PFSK-1 (cell line): ENCODE measurements around the gene UGDH.

Source experiments
- FOXP2 ChIP-seq: optimal IDR thresholded peaks from 2 replicates; pipeline ENCODE3; 2011; ENCODE audit warnings: borderline replicate concordance, control low read depth, inconsistent platforms; ENCODE audit not compliant: insufficient read depth; ENCODE audit errors: extremely low read length, extremely low read depth
- POLR2AphosphoS5 ChIP-seq: IDR thresholded peaks from 2 replicates; pipeline ENCODE4 v1.6.1; 2012; ENCODE audit warnings: low read depth, mild to moderate bottlenecking, control low read depth, low read length, moderate library complexity
- SIN3A ChIP-seq: IDR thresholded peaks from 2 replicates; pipeline ENCODE4 v1.6.1; 2012; ENCODE audit warnings: mild to moderate bottlenecking, low read length, moderate library complexity, borderline replicate concordance; ENCODE audit not compliant: insufficient read depth
- TAF1 ChIP-seq: IDR thresholded peaks from 2 replicates; pipeline ENCODE4 v1.6.1; 2012; ENCODE audit warnings: low read length, control low read depth, borderline replicate concordance; ENCODE audit not compliant: insufficient read depth
- TF ChIP-seq, protein P1 (sequence below), 2 experiments: IDR thresholded peaks; 2 replicates each; pipeline versions ENCODE4 v1.6.1 to v1.8.0; 2011 to 2012; ENCODE audit warnings: low read depth in 2 of 2, low read length in 2 of 2, control low read depth in 1 of 2, inconsistent platforms in 1 of 2, mild to moderate bottlenecking in 1 of 2, moderate library complexity in 1 of 2; ENCODE audit not compliant: insufficient read depth in 1 of 2

UGDH gene

DNA sequence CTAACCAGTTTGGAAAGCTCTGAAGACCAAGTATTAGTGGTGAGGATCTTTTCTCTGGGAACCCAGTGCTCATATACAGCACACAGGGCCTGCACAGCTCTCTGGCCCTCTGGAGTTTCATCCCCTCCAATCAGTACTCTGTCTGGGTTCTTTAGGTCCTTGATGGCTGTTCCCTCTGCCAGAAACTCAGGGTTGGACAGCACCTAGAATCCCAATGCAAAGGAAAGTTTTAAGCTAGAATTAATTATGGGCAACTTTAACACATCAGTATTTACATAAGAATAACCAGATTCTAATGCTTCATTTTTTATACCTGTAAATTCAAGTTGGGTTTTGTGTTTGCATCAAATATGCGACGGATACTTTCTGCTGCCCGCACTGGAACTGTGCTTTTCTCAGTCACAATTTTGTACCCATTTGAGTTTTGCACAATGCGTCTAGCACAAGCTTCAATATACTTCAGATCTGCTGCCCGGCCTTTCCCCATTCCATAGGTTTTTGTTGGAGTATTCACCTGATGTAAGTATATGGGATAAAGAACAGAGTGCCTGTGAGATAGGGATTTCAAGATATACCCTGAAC is 16.8 kb downstream of the UGDH start:
- TF ChIP-seq SIN3A (no peak), POLR2AphosphoS5 (no peak), FOXP2 (no peak), TAF1 (no peak)
- TF ChIP-seq, protein P1, sequence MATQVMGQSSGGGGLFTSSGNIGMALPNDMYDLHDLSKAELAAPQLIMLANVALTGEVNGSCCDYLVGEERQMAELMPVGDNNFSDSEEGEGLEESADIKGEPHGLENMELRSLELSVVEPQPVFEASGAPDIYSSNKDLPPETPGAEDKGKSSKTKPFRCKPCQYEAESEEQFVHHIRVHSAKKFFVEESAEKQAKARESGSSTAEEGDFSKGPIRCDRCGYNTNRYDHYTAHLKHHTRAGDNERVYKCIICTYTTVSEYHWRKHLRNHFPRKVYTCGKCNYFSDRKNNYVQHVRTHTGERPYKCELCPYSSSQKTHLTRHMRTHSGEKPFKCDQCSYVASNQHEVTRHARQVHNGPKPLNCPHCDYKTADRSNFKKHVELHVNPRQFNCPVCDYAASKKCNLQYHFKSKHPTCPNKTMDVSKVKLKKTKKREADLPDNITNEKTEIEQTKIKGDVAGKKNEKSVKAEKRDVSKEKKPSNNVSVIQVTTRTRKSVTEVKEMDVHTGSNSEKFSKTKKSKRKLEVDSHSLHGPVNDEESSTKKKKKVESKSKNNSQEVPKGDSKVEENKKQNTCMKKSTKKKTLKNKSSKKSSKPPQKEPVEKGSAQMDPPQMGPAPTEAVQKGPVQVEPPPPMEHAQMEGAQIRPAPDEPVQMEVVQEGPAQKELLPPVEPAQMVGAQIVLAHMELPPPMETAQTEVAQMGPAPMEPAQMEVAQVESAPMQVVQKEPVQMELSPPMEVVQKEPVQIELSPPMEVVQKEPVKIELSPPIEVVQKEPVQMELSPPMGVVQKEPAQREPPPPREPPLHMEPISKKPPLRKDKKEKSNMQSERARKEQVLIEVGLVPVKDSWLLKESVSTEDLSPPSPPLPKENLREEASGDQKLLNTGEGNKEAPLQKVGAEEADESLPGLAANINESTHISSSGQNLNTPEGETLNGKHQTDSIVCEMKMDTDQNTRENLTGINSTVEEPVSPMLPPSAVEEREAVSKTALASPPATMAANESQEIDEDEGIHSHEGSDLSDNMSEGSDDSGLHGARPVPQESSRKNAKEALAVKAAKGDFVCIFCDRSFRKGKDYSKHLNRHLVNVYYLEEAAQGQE (IDR thresholded peaks at IDR 0.05; ENCODE audit: insufficient read depth in 1 of 2, low read depth in 2 of 2, low read length in 2 of 2), result no peak

DNA sequence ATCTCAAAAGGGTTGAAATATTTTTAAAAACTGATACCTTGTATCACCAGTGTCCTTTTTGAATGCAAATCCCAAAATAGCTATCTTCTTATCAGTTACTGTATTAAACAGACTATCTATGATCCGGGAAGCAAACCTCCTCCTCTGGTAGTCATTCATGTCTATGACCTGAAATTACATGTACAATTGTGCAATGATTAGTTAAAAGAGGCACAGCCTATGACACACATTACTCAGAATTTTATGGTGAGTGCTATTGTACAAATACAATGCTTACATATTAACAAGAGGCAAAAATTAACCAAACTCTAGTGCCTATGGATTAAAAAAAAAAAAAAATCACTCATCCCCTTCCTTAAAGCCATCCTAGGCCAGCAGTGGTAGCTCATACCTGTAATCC is 21.7 kb downstream of the UGDH start:
- no peak for TF ChIP-seq POLR2AphosphoS5
- TF ChIP-seq FOXP2, result no peak
- TF ChIP-seq, protein P1 (IDR thresholded peaks at IDR 0.05; ENCODE audit: insufficient read depth in 1 of 2, low read depth in 2 of 2, low read length in 2 of 2), result no peak

DNA sequence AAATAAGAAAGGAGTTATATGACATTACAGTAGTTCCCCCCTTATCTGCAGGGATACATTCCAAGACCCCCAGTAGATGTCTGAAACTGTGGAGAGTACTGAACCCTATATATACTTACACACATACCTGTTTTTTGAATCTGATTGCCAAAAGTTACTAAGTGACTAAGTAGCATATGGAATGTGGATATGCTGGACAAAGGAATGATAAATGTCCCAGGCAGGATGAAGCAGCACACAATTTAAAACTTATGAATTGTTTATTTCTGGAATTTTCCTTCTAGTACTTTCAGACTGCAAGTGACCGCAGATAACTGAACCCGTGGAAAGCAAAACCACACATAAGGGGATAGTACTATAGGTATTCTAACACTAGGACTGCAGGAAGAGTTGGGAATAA is 22.7 kb downstream of the UGDH start:
- TF ChIP-seq SIN3A, result no peak
- no peak for TF ChIP-seq POLR2AphosphoS5
- TF ChIP-seq, protein P1 (IDR thresholded peaks at IDR 0.05; ENCODE audit: insufficient read depth in 1 of 2, low read depth in 2 of 2, low read length in 2 of 2), result no peak
- no peak for TF ChIP-seq FOXP2
- TF ChIP-seq TAF1, result no peak

DNA sequence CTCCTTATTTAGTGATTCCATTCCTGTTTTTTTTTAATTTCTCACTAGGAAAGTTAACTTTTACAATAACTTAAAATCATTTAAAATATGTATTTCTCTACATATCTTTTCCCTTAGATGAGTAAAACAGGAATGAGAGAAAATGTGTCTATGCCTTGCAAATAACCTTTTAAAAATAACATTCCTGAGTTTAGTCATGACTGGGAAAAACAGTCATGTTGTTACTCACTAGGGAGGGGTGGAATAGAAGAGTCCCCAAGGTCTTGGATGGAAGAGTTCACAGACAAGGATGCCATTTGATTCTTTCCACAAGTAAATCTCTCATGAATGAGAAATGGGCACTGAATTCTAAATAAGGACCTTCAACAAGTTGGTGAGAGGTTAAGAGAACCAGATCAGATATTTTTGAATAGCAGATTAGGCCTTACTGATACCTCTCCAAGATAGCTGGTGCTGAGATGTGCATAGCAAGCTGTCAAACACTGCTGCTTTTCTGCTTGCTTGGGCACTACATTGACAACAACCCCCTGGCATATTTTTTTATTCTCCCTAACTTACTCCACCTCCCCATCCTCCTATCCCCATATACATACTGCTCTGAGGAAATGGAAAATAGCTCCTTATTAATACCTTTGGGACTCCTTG is 25.1 kb downstream of the UGDH start:
- TF ChIP-seq, protein P1 (IDR thresholded peaks at IDR 0.05; ENCODE audit: insufficient read depth in 1 of 2, low read depth in 2 of 2, low read length in 2 of 2), result no peak
- no peak for TF ChIP-seq TAF1
- no peak for TF ChIP-seq POLR2AphosphoS5
- TF ChIP-seq FOXP2, result no peak
- TF ChIP-seq SIN3A, result no peak

DNA sequence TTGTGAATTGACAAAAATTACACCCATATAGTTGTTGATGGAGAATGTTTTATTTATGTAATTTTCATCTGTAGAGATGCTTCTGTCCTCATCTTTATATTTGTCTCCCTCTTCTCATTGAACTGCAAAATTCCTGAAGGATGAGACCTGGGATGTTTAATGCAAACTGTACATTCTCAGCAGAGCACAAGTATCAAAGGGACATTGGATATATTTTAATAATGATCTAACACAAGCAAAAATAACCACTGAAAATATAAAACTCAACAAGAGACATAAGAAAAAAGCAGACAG is 28.6 kb downstream of the UGDH start:
- TF ChIP-seq FOXP2, result no peak
